HG03045 (cell line): ENCODE data around the gene IFI27L2.

Experiments
- ATAC-seq: cut with Tn5 transposase; IDR thresholded peaks from one replicate; pipeline ENCODE4 v1.9.1; 2021; ENCODE audit warnings: mild to moderate bottlenecking, moderate library complexity; ENCODE audit not compliant: unreplicated experiment

Gene IFI27L2

GRCh38 chr14:94124582-94125377 lies 4.6 kb downstream of the IFI27L2 start:
- no peak for ATAC-seq

- no peak for ATAC-seq
These were observed 5.5 kb downstream of the IFI27L2 start for GRCh38 chr14:94123868-94124267.

GRCh38 chr14:94123296-94123695 lies 6.1 kb downstream of the IFI27L2 start:
- no peak for ATAC-seq

DNA sequence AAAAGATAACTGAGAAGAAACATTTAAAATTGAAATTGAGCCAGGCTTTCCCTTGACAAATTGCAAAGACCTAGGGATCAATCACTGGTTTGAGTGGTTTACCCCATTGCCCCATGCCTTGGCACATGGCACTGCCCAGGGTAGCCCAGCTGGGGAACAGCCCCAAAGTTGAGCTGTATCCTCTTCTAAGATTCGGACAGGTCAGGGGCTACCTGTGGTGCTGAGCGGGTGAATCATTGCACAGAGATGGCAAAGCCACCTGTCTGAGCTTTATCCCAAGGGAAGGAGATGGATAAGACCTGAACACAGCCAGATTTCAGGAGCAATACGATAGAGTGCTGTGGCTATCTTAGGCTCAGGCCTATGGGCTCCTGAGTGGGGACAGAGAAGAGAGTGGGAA lies 7.0 kb downstream of the IFI27L2 start:
- no peak for ATAC-seq

- ATAC-seq: no peak
These were observed 7.9 kb downstream of the IFI27L2 start for GRCh38 chr14:94121485-94121884.

DNA sequence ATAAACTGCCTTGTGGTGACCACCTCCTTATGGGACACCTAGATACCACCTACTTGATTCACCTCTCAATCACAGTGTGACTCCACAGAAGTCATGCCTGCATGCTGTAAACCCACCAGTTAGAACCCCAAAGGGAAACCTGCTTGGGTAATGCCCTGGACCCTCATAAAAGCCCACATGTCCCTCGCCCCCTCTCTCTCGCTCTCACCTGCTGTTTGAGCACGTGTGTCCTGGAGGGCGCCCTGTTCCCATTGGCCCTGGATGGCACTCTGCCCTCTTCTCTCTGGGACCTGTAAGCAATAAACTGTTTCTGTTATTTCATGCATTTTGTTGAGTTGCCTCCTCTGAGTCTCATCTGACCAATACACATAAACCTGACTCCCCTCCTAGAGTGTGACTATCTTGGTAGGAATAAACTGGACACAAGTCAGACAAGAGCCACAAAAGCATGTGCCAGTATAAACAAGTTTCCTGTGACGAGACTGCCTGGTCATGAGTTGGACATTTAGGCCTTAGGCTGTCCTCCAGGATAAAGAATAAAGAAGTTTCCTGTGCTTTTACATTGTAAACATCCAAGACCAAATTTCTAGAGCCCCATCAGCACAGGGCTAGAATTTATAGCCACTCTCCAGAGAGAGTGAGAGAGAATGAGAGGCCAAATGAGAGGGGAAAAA lies 8.6 kb downstream of the IFI27L2 start:
- ATAC-seq: no peak

DNA sequence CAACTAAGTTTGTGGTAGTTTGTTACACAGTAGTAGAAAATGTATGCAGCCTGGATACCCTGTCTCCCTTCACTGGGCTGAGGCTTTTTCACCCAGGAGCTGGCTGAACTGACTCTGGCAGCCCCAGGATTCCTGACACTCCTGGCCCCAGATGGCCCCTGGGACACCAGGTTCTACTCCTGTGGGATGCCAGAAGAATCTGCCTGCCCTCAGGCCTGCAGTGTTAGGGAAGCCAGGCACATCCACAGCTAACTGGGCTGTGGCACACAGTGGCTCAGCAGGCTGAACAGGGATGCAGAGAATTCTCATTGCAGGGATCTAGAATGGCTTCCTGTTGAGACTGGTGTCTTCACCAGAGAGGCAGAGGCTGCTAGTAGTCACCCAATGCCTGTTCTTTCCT lies 10.3 kb downstream of the IFI27L2 start:
- no peak for ATAC-seq

DNA sequence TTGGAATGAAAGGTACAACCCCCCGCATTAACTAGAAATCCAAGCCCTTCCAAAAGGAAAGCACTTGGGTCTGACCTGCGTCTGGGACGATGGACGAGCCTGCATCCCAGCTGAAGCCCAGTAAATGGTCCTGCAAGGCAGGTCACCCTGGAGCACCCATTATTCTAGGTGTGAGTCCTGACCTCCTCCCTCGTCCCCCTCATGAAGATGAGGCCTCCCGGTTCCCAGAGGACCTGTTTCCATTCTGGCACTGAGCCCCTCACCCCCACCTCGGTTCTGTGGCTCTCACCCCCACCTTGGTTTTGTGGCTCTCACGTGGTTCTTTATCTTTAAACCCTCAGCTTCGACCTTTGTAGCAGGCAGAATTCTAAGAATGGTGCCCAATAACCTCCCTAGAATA lies 11.5 kb downstream of the IFI27L2 start:
- ATAC-seq: no peak

DNA sequence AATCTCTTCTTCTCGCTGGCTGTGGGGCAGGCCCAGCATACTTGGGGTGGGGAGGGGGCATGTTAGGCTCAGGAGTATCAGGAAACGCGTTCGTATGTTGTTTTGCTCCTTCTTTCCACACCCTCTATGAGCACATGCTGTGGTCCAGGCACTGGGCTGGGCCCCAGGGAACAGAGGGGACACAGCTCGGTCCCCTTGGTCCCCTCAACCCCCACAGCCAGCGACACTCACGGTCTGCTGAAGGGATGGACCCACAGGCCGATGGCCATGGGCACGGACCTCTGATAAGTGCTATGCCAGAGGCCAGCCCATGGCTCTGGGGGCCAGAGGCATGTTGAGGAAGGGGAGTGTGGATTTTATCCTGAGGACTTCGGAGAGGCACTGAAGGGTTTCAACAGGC lies 12.7 kb downstream of the IFI27L2 start:
- ATAC-seq: no peak

DNA sequence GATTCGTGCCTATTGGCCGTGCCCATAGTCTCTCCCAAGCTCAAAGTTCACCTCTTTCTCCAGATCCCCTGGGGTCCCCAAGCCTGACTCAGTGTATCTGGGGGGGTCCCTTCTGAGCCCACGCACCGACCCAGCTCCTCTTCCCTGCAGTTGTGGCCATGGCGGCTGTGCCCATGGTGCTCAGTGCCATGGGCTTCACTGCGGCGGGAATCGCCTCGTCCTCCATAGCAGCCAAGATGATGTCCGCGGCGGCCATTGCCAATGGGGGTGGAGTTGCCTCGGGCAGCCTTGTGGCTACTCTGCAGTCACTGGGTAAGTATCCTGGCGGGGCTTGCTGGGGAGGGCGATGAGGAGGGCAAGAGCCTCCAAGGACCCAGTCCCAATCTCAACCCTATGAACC lies 13.8 kb downstream of the IFI27L2 start:
- no peak for ATAC-seq

DNA sequence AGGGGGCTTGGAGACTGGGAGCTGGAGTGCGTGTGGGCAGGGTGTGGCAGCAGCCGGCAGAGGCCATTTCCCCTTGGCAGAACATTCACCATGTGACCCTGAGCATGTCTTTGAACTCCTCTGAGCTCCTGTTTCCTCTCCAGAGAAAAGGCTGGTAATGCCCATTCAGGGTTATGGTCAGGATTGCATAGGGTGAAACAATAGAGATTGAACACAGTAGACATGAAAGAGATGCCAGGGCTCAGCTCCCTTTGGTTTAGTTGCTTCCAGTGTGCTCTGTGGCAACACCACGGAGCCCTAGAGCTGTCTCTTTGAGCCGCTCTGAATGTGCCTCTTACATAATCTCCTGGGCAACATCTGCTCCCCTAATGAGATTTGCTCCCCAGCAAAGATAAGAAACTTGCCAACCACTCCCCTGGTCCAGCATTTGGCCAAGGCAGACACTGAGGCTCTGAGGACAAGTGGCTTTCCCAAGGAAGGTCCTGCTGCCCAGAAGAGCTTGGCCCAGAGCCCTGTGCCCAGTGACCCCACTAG lies 14.3 kb downstream of the IFI27L2 start:
- ATAC-seq: no peak

DNA sequence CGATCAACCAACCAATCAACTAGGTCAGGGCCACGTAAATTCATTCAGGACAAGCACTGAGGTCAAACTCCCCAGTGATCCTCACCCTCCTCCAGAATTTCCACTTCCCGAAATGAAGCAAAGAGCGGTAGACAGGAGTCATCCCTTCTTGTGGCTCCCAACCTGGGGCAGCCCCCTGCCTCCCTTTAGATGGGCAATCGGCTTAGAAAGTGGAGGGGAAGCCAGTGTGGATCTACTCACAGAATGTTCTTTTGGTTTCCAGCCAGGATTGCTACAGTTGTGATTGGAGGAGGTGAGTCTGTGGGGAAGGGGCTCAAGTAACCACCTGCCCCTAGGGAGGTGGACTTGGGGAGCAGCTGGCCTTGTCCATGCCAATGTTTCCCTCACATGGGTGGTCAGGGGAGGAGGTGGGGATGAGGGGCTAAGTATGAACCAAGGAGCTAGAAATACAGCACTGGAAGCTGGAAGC lies 14.8 kb downstream of the IFI27L2 start:
- ATAC-seq: no peak

DNA sequence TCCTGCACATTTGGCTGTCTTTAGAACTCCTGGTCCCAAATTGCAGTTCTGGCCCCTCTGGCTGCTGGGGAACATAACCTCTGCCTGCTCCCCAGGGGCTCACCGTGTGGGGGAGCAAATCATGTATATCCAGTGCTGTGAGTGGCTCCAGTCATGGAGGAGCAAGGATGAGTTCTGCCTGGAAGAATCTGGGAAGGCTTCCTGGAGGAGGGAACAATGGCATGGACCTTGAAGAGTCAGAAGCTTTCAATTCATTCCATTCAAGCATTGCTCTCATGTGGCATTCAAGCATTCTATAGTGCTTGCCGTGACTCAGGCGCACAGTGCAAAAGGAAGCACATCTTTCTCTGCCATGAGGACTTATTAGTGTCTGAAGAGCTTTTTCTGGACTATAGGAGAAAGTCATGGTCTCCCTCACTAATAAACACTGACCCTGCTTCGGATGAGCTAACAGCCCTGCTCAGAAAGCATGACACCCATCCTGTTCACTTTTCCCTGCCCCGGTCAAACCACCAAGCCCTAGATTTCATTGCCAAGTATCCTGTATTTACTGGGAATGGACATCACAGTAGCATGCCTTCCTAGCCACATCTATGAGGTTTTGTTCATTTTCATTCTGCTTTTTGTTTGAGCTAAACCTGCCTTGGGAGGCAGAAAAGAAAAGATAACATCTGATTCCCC lies 15.4 kb downstream of the IFI27L2 start:
- no peak for ATAC-seq

DNA sequence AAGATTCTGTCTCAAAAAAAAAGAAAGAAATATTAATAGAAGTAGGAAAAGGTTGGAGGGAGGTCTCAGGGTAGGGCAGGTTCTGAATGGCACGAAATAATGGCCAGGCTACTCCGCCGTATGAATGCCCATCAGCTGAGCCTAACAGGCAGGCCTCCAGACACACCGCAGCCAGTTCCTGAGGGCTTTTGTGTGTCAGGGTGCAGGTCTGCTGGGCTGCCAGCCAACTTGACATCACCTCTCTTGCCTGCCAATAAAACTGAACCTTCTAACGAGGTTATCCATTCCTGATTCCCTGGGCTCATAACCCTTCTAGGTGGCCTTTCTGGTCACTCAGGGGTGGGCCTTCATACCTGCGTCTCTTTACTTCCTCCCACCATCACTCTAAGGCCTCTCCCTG lies 15.9 kb downstream of the IFI27L2 start:
- ATAC-seq: no peak

DNA sequence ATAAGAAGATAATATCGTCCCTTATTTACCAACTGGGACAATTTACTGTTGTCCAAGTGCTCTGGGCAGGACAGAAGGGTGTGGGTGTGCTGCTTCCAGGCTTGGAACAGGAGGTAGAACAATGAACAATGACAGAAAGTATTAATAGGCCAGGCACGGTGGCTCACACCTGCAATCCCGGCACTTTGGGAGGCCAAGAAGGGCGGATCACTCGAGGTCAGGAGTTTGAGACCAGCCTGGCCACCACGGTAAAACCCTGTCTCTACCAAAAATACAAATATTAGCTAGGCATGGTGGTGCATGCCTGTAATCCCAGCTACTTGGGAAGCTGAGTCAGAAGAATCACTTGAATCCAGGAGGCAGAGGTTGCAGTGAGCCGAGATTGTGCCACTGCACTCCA lies 16.3 kb downstream of the IFI27L2 start:
- no peak for ATAC-seq

DNA sequence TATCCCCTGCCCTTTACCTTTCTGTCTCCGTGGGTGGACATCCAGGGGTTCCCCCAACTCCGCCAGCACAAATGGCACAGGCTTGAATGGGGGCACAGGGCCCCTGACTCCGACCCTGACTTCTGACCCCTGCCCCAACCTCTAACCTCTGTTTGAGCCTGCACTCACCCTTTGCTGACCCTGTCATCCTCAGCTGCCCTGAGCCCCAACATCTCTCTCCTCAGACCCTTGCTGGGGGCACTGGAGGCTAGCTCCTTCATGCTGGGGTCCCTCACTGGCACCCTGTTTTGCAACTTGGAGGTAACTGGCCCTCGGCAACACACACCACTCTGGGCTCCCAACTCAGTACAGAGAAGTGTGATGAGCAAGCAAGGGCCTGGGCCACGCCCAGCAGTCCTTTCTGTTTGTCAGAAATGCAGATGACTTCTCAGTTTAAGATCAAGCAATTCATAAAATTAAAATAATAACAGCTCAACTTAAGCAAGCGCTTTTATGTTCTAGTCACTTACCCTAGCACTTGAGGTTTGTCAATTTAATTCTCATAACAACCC lies 16.8 kb downstream of the IFI27L2 start:
- ATAC-seq: no peak

DNA sequence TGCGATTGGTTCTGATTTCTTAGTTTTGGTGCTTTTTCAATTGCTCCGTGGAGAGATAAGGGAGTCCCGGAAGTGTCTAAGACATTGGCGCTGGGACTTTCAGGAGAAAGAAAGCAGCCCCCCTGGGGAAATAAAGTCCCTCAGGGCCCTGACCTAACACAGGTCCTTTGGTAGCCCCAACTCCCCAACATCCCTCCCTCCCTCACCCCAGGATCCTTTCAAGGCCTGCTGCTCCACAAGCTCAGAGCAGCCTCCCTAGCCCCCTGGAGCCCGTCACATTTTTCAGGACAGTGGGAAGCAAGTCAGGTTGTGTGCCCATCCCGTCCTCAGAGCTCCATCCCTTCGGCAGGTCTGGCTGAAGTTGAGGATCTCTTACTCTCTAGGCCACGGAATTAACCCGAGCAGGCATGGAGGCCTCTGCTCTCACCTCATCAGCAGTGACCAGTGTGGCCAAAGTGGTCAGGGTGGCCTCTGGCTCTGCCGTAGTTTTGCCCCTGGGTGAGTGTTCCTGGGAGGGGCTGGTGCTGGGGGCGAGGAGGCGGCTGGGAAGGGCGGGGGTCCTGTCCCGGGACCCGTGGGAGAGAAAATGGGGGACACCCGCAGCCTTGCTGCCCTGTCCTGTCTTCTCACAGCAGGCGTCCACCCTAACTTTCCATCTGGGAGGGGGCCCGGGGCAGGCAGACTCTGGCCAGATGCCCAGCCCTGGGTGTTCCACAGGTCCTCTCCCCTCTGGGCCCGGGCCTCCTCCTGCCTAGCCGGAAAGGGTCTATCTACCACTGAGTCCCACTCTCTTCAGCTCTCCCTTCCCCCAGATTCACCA lies 17.9 kb downstream of the IFI27L2 start:
- no peak for ATAC-seq

DNA sequence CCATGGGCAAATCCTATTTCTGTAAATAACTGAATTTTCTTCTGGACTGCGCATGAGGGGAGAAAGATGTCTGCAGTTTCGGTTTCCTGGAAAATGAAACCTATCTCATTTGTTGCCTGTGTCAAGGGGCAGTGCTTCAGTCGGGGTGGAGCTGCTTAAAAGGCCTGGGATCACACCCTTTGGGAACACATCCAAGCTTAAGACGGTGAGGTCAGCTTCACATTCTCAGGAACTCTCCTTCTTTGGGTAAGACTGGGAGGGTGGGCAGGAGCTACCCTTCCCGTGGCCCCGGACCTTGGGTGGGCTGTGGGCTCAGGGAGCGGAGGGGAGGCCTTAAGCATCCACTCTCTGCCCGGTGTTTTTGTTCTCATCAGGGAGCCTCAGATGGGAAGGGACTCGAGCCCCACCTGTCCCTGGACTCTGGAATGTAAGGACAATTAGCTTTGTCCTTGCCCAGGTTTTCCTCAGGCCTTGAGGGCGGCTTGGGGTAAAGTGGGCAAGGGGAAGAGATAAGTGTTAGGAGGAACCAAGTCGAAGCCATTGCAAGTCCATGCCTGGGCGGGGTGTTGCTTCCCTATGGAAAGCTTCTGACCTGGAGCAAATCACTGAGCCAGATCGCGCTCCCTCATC lies 18.7 kb downstream of the IFI27L2 start, which contains the start of gene IFI27:
IFI27 (plus strand) TSS at position 185 of the 630 bp plus-strand sequence.
- ATAC-seq: no peak

- no peak for ATAC-seq
These were observed 19.5 kb downstream of the IFI27L2 start for GRCh38 chr14:94109915-94110250.

GRCh38 chr14:94104731-94105130 lies 24.7 kb downstream of the IFI27L2 start:
- no peak for ATAC-seq
